Pericardium fibroblast (primary cell): ENCODE measurements around the gene ADIPOR1. TPM values are rescaled to one million over a fixed set of nuclear protein-coding genes. Genes with fewer than 3 reads are reported as not detected.

Experiments
- total RNA-seq: library from RNA; depleted of rRNA; stranded (reverse); fragments of >200 nt; gene quantifications from 2 replicates; pipeline ENCODE4 v1.2.3, GENCODE V29; 2015

The ADIPOR1 gene, protein sequence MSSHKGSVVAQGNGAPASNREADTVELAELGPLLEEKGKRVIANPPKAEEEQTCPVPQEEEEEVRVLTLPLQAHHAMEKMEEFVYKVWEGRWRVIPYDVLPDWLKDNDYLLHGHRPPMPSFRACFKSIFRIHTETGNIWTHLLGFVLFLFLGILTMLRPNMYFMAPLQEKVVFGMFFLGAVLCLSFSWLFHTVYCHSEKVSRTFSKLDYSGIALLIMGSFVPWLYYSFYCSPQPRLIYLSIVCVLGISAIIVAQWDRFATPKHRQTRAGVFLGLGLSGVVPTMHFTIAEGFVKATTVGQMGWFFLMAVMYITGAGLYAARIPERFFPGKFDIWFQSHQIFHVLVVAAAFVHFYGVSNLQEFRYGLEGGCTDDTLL
- total RNA-seq: 57.0 and 65.2 TPM in 2 replicates

DNA sequence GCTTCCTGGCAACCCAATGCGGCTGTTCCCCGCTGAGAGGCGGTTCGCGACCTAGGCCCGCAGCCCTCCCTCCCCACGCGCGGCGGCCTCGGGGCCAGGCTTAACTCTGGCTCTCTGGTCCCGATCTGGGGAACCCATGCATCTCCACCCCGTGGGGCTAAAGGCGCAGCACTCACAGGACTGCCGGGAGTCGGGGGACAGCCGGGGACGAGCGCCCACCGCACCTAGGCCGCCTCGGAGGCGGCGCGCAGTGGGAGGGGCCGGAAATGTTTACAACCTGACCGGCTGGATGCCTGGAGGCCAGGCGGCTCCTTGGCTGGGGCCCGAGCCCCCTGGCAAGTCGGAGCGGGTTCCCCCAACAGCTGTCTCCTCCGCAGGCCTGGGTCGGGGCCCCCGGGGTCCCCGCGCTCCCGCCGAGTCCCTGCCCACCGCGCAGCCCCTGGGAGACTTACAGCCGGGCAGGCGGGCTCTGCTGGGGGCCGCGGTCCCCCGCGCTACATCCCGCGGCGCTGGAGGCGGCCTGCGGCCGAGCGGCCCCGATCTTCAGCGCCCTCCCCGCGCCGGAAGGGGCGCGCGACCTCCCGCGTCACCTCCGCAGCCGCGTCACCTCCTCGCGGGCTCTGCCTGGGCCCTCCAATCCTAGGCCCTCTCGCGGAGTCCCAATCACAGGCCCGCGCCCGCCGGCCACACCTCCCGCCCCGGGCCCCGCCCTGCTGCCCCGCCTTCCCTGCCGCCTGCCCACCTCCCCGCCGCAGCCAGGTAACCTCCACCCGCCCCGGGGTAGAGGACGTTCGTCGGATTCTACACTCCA lies at the start of gene ADIPOR1:
ADIPOR1 (minus strand) TSS at position 580 of the 811 bp plus-strand sequence. CDS start 7,242 bp downstream, outside the sequence.

DNA sequence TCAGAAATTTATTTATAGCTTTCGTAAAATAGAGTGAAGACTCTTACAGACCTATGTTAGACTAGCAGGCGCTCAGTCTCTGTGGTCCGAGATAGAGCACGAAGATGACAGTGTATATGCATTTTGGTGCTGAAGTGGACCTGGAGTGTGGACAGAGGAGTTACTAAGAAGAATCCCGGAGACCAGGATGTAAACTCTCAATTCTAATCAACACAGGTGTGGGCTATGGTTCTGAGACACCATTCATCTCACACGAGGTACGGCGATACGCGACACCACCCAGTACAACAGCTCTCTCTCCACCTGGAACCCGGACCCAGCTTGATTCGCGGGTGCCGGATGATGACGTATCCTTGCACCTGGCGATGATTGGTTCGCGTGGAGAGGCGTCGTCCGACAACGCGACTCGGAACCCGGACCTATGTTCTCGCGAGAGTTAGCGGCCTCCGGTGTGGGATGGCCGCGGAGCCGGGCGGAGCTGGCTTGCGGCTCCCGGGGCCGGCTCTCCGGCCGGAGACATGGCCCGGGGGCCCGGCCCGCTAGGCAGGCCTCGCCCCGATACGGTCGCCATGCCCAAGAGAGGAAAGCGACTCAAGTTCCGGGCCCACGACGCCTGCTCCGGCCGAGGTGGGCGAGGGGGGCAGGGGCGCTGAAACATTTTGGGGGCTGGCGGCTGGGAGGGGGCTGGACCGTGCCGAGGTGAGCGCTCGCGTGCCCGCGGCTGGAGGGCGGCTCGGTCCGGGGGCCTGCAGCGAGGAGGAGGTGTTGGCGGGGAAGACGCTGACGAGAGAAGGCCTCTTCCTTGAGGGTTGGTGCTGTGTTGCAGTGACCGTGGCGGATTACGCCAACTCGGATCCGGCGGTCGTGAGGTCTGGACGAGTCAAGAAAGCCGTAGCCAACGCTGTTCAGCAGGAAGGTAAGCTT lies 49.1 kb upstream of the ADIPOR1 start, which contains the start of gene TMEM183A:
TMEM183A (plus strand) TSS at position 427 of the 924 bp plus-strand sequence; CDS start at position 519, 92 bp downstream.

DNA sequence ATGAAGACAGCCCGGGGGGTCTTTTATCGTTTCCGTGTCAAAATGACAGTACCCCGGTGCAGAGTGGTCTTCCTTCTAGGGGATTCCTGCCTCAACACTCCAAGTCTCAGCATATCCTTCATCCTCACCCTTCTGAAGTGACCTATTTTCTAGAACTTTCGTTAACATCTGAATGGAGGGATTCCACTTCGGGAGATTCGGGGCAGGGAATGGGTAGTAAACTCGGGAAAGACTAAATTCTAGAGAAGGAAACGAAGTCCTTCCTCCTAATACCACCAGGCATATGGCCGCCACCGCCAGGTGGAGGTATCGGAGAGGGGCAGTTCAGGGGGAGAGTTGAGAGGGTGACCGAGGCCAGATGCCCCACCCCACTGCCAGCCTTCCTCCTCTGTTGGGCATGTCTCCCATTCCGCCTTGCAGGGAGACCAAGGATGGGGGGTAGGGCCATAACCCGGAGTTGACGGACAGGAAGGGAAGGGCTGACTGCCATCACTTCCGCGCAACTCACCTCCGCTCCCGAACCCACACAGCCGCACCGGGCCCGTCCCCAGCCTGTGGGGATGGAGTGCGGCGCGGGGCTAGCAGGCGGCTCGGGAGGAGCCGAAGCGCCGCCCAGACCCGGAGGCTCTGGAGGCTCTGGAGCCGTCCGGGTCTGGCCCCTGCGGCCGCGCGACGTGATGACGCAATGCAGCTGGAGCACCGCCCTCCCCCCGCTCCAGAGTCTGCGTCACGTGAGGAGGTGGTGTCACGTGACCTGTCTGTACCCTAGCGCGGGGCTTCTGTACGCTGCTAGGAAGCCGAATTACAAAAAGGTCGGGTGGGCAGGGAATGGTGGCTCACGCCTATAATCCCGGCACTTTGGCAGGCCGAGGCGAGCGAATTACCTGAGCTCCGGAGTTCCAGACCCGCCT lies 31.3 kb downstream of the ADIPOR1 start, which contains the start of gene KLHL12:
KLHL12 (minus strand) TSS at position 654 of the 911 bp plus-strand sequence. CDS start 2,072 bp downstream, outside the sequence.

Other genes with a start within 250 kb of the ADIPOR1 start
- not detected in 2 replicates for gene SYT2, start 247.9 kb downstream of the ADIPOR1 start, total RNA-seq
- 39.1 and 48.3 TPM in 2 replicates for gene KDM5B, start 149.9 kb downstream of the ADIPOR1 start, total RNA-seq
- gene PCAT6, start 147.4 kb downstream of the ADIPOR1 start, total RNA-seq: 3.8 TPM in 1 of 2 replicates, not detected in the other
- 6.2 and 7.8 TPM in 2 replicates for gene RABIF, start 69.2 kb downstream of the ADIPOR1 start, total RNA-seq
- 14.8 and 21.3 TPM in 2 replicates for gene KLHL12, start 31.1 kb downstream of the ADIPOR1 start, total RNA-seq
- 26.0 and 37.5 TPM in 2 replicates for gene CYB5R1, start 8.9 kb upstream of the ADIPOR1 start, total RNA-seq
- 50.5 and 60.9 TPM in 2 replicates for gene TMEM183A, start 49.1 kb upstream of the ADIPOR1 start, total RNA-seq
- gene PPFIA4, start 68.2 kb upstream of the ADIPOR1 start, total RNA-seq: 2.4 and 5.1 TPM in 2 replicates
- gene MYOG, start 127.7 kb upstream of the ADIPOR1 start, total RNA-seq: 8.9 TPM in 1 of 2 replicates, not detected in the other
- 1.5 and 4.1 TPM in 2 replicates for gene ADORA1, start 169.4 kb upstream of the ADIPOR1 start, total RNA-seq
- 0.93 and 12.5 TPM in 2 replicates for gene MYBPH, start 217.5 kb upstream of the ADIPOR1 start, total RNA-seq
- 39.8 and 238 TPM in 2 replicates for gene CHI3L1, start 228.4 kb upstream of the ADIPOR1 start, total RNA-seq